Pancreas (tissue), 10 donors: ENCODE results near the gene PIK3CB. TPM values are rescaled to one million over a fixed set of nuclear protein-coding genes. Genes with fewer than 3 reads are reported as not detected.

Experiments
- ATAC-seq, 4 donors: fragments of 200-7000 bp; cut with Tn5 transposase; one replicate each; pipeline versions ENCODE4 v1.8.0 to v1.9.1; 2020; ENCODE audit warnings: mild to moderate bottlenecking in 4 of 4, moderate library complexity in 4 of 4
- DNase-seq, 6 donors: peaks; one replicate each; pipeline ENCODE4 v3.0.0-alpha.2; 2020
- FAIRE-seq: peaks from 2 replicates; lab custom pipeline; 2012; peaks lifted over from hg19 to GRCh38; lab: Jason Lieb, UNC
- H3K27ac ChIP-seq, 4 donors: fragments of 200-600 bp; sonication (generic); 1 replicate in 3 of 4; 2 replicates in 1 of 4; pipeline versions ENCODE4 v1.5.0 to v1.8.0; 2020
- H3K27me3 ChIP-seq, 4 donors: fragments of 200-600 bp; one replicate each; pipeline ENCODE4 v1.8.0; 2021
- H3K36me3 ChIP-seq, 3 donors: fragments of 200-600 bp; sonication (generic) in 1 of 3; one replicate each; pipeline versions ENCODE4 v1.5.0 to v1.8.0; 2020 to 2021
- H3K4me1 ChIP-seq, 3 donors: fragments of 200-600 bp; one replicate each; pipeline ENCODE4 v1.8.0; 2021
- H3K4me3 ChIP-seq, 4 donors: fragments of 200-600 bp; sonication (generic) in 2 of 4; one replicate each; pipeline versions ENCODE4 v1.5.0 to v1.8.0; 2020 to 2021
- H3K9me3 ChIP-seq, 4 donors: fragments of 200-600 bp; one replicate each; pipeline ENCODE4 v1.8.0; 2021
- CTCF ChIP-seq, 4 donors: fragments of 200-600 bp; sonication (generic) in 3 of 4; IDR thresholded peaks; one replicate each; pipeline versions ENCODE4 v1.5.0 to v1.8.0; 2021; ENCODE audit warnings: antibody characterized with exemption in 4 of 4
- WGBS, 2 donors: extraction: QIAGEN DNeasy Blood & Tissue Kit; methylation state at CpG; one replicate each; pipeline ENCODE4 v1.1.7; 2013; 5-methylcytosine and 5-hydroxymethylcytosine counted together
- intact Hi-C, 3 donors: fragments of 100-400 bp; cut with DNase I; formaldehyde crosslinking; loops; one replicate each; pipeline versions ENCODE4 v1.11.1 to v1.14.2; 2022
- polyA plus RNA-seq, 2 donors: library from polyadenylated mRNA; stranded (reverse); fragments of 200-250 nt; gene quantifications; one replicate each; pipeline ENCODE4 v1.2.3, GENCODE V29; 2013
- total RNA-seq, 6 donors: library from RNA; stranded (reverse); fragmentation: NEBNext Ultra II Directional in 4 of 6; extraction: Animal tissue kit (Norgen Biotek cat#: 25700) in 4 of 6; gene quantifications; one replicate each; pipeline versions ENCODE4 v1.2.1 to v1.2.4, GENCODE V29; 2021 to 2023
- donor health status: healthy with polysubstance abuse.
- donor health status: DM: no; HTN: no; CAD: no; lungs with moderate emphysema.
- donor health status: DM: no; HTN: no; CAD: no.
- donor health status: control.
- donor health status: control.
- donor health status: Bipolar disorder and iron deficiency.
- donor health status: DM: yes; HTN: yes; CAD: no.
- donor health status: DM: no; HTN: no; CAD: no.
- donor health status: DM: no; HTN: no; CAD: no.
- donor health status: DM: yes; HTN: yes; CAD: no.

The PIK3CB gene
- total and polyA plus RNA-seq, 8 donors: 8.2 to 36.4 (median 24.4) TPM

GRCh38 chr3:138782755-138783154 lies 52.0 kb downstream of the PIK3CB start:
- DNase-seq (no peak), ATAC-seq (no peak), FAIRE-seq (no peak)
- intact Hi-C loops: no loop called here
- no peaks in the 10 kb centered on the region for H3K9me3 ChIP-seq
- H3K27ac ChIP-seq: no peak overlapping the region
- peaks cover 0 to 4% (median 0%) of the 10 kb centered on the region in 3 donors for H3K4me1 ChIP-seq
- WGBS, 2 donors: 81 to 88% methylated on average over 1 of the region's 1 CpG
- H3K4me3 ChIP-seq: no peak overlapping the region
- H3K36me3 ChIP-seq: no peaks in the 10 kb centered on the region
- TF ChIP-seq CTCF (IDR thresholded peaks at IDR 0.05): no peak
- H3K27me3 ChIP-seq: no peaks in the 10 kb centered on the region

- ATAC-seq (peak; percentile 53 to 80 (median 72)), FAIRE-seq (no peak), DNase-seq (no peak)
- H3K9me3 ChIP-seq: no peaks in the 10 kb centered on the region
- H3K4me1 ChIP-seq: peaks cover 0 to 4% (median 0%) of the 10 kb centered on the region in 3 donors
- 54 to 58% methylated on average over 5 of the region's 5 CpGs for WGBS, 2 donors
- no peak for TF ChIP-seq CTCF (IDR thresholded peaks at IDR 0.05)
- no peaks in the 10 kb centered on the region for H3K36me3 ChIP-seq
- intact Hi-C loops: no loop called here
- H3K27ac ChIP-seq: no peak overlapping the region
- H3K27me3 ChIP-seq: no peaks in the 10 kb centered on the region
- no peak overlapping the region for H3K4me3 ChIP-seq
Observed at GRCh38 chr3:138781012-138781470, 53.7 kb downstream of the PIK3CB start.

GRCh38 chr3:138778643-138779042 lies 56.1 kb downstream of the PIK3CB start:
- H3K27ac ChIP-seq: no peak overlapping the region
- no peak overlapping the region for H3K4me3 ChIP-seq
- no peak for DNase-seq
- no peak for TF ChIP-seq CTCF (IDR thresholded peaks at IDR 0.05)
- H3K4me1 ChIP-seq: peaks cover 20 to 25% (median 21%) of the 10 kb centered on the region in 3 donors
- H3K9me3 ChIP-seq: no peaks in the 10 kb centered on the region
- 94 to 100% methylated on average over 2 of the region's 2 CpGs for WGBS, 2 donors
- no peaks in the 10 kb centered on the region for H3K36me3 ChIP-seq
- ATAC-seq: no peak
- intact Hi-C loops: no loop called here
- no peaks in the 10 kb centered on the region for H3K27me3 ChIP-seq
- FAIRE-seq: no peak

- FAIRE-seq (no peak), ATAC-seq (no peak), DNase-seq (no peak)
- H3K4me1 ChIP-seq: peaks cover 21 to 25% (median 21%) of the 10 kb centered on the region in 3 donors
- no peak for TF ChIP-seq CTCF (IDR thresholded peaks at IDR 0.05)
- H3K36me3 ChIP-seq: no peaks in the 10 kb centered on the region
- no peak overlapping the region for H3K4me3 ChIP-seq
- H3K9me3 ChIP-seq: no peaks in the 10 kb centered on the region
- H3K27ac ChIP-seq: no peak overlapping the region
- H3K27me3 ChIP-seq: no peaks in the 10 kb centered on the region
- 94 to 96% methylated on average over 2 of the region's 2 CpGs for WGBS, 2 donors
- intact Hi-C loops: no loop called here
Observed at GRCh38 chr3:138776961-138777360, 57.8 kb downstream of the PIK3CB start.

GRCh38 chr3:138775254-138775595 lies 59.5 kb downstream of the PIK3CB start:
- Histone ChIP-seq H3K36me3 (no peaks in the 10 kb centered on the region), H3K27me3 (no peaks in the 10 kb centered on the region), H3K4me1 (peaks cover 21% of the 10 kb centered on the region in 3 donors), H3K9me3 (no peaks in the 10 kb centered on the region), H3K4me3 (no peak overlapping the region), H3K27ac (peak overlapping the region; percentile 14 to 59 (median 29))
- no peak for TF ChIP-seq CTCF (IDR thresholded peaks at IDR 0.05)
- ATAC-seq (peak; percentile 11 to 18 (median 12)), FAIRE-seq (no peak), DNase-seq (no peak)
- 59 to 65% methylated on average over 4 of the region's 4 CpGs for WGBS, 2 donors
- intact Hi-C loops: no loop called here
